OCI-LY1 (cell line): ENCODE measurements around the gene TBXAS1.

Experiments used
- H2AFZ ChIP-seq: fragments of 200-600 bp; sonication (generic), shearing (Covaris generic); 2 replicates; pipeline ENCODE4 v1.6.0; 2014; ENCODE audit warnings: antibody characterized with exemption, mild to moderate bottlenecking, low read length
- H3F3A ChIP-seq: fragments of 200-600 bp; sonication (generic), shearing (Covaris generic); 2 replicates; pipeline ENCODE4 v1.6.0; 2014; ENCODE audit warnings: mild to moderate bottlenecking, antibody characterized with exemption, low read length, moderate library complexity; ENCODE audit not compliant: insufficient read depth
- H3K27ac ChIP-seq: fragments of 200-600 bp; sonication (generic); 2 replicates; pipeline ENCODE4 v1.5.1; 2014; ENCODE audit warnings: low read length, mixed run types, mild to moderate bottlenecking, low read depth; ENCODE audit not compliant: poor library complexity, severe bottlenecking
- H3K27me3 ChIP-seq: fragments of 200-600 bp; sonication (generic); 2 replicates; pipeline ENCODE4 v1.6.0; 2014; ENCODE audit warnings: antibody characterized with exemption, mild to moderate bottlenecking, low read length, moderate library complexity; ENCODE audit not compliant: insufficient read depth
- H3K36me3 ChIP-seq: fragments of 200-600 bp; sonication (generic); 2 replicates; pipeline ENCODE4 v1.6.1; 2014; ENCODE audit warnings: mild to moderate bottlenecking, antibody characterized with exemption, low read length, moderate library complexity, mixed read lengths; ENCODE audit not compliant: insufficient read depth
- H3K4me1 ChIP-seq: fragments of 200-600 bp; sonication (generic); 2 replicates; pipeline ENCODE4 v1.5.1; 2014; ENCODE audit warnings: mild to moderate bottlenecking, low read length, moderate library complexity; ENCODE audit not compliant: insufficient read depth, severe bottlenecking
- H3K4me2 ChIP-seq: fragments of 200-600 bp; sonication (generic), shearing (Covaris generic); 2 replicates; pipeline ENCODE4 v1.6.1; 2014; ENCODE audit warnings: low read length
- H3K4me3 ChIP-seq: fragments of 200-600 bp; sonication (generic); 2 replicates; pipeline ENCODE4 v1.5.1; 2014; ENCODE audit warnings: low read length, low read depth, mild to moderate bottlenecking, mixed read lengths; ENCODE audit not compliant: poor library complexity, severe bottlenecking
- H3K79me2 ChIP-seq: fragments of 200-600 bp; shearing (Covaris generic); 2 replicates; pipeline ENCODE4 v1.6.1; 2016; ENCODE audit warnings: mixed run types, low read length, mixed read lengths; ENCODE audit not compliant: insufficient read depth
- H3K9ac ChIP-seq: fragments of 200-600 bp; sonication (generic), shearing (Covaris generic); 2 replicates; pipeline ENCODE4 v1.6.1; 2014; ENCODE audit warnings: mild to moderate bottlenecking, low read length, mixed read lengths
- H3K9me2 ChIP-seq: fragments of 200-600 bp; sonication (generic), shearing (Covaris generic); 2 replicates; pipeline ENCODE4 v1.6.1; 2014; ENCODE audit warnings: low read depth, mild to moderate bottlenecking, low read length, mixed read lengths
- H3K9me3 ChIP-seq: fragments of 200-600 bp; shearing (Covaris generic); 2 replicates; pipeline ENCODE4 v1.6.1; 2014; ENCODE audit warnings: low read length, mixed read lengths
- H4K20me1 ChIP-seq: fragments of 200-600 bp; sonication (generic), shearing (Covaris generic); 2 replicates; pipeline ENCODE4 v1.6.0; 2016; ENCODE audit warnings: mild to moderate bottlenecking, low read length; ENCODE audit not compliant: insufficient read depth
- EZH2 ChIP-seq: fragments of 200-600 bp; sonication (generic), shearing (Covaris generic); IDR thresholded peaks from 2 replicates; pipeline ENCODE4 v1.8.0; 2017; ENCODE audit warnings: borderline replicate concordance, mixed run types, mild to moderate bottlenecking, antibody characterized with exemption, low read length, moderate library complexity, mixed read lengths
- TF ChIP-seq, protein P1 (sequence below): fragments of 200-600 bp; sonication (generic), shearing (Covaris generic); IDR thresholded peaks from 2 replicates; pipeline ENCODE4 v1.5.1; 2017; ENCODE audit warnings: mild to moderate bottlenecking, antibody characterized with exemption, low read length, moderate library complexity, mixed read lengths

The TBXAS1 gene

DNA sequence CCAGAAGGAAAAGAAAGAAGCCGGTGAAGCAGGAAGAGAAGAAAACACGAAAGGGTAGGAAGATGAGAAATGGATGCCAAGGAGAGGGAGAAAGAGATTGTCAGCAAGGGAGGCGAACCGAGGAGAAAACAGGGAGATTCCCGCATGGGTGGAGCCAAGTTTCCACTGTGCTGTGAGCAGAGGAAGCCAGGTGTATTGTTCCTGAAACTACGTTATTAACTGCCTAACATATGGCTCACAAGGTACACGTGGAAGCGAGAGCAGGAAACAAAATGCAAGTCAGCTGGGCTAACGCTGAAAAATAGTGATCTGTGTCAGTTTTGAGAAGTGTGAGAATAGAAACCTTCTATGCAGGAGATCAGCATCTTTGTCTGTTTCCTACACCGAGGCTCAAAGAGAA is 30.8 kb upstream of the TBXAS1 start:
- H3K79me2 ChIP-seq, result no peaks in the 10 kb centered on the region
- H3K4me2 ChIP-seq, result no peak overlapping the region
- H3K9me3 ChIP-seq, result no peaks in the 10 kb centered on the region
- no peak overlapping the region for H2AFZ ChIP-seq
- H3K9me2 ChIP-seq, result no peaks in the 10 kb centered on the region
- no peak overlapping the region for H3K9ac ChIP-seq
- H3F3A ChIP-seq, result no peaks in the 10 kb centered on the region
- H3K4me1 ChIP-seq, result no peaks in the 10 kb centered on the region
- H3K4me3 ChIP-seq, result no peak overlapping the region
- H4K20me1 ChIP-seq, result no peaks in the 10 kb centered on the region
- H3K36me3 ChIP-seq, result no peaks in the 10 kb centered on the region
- H3K27ac ChIP-seq, result no peak overlapping the region
- no peak for TF ChIP-seq EZH2
- TF ChIP-seq, protein P1, sequence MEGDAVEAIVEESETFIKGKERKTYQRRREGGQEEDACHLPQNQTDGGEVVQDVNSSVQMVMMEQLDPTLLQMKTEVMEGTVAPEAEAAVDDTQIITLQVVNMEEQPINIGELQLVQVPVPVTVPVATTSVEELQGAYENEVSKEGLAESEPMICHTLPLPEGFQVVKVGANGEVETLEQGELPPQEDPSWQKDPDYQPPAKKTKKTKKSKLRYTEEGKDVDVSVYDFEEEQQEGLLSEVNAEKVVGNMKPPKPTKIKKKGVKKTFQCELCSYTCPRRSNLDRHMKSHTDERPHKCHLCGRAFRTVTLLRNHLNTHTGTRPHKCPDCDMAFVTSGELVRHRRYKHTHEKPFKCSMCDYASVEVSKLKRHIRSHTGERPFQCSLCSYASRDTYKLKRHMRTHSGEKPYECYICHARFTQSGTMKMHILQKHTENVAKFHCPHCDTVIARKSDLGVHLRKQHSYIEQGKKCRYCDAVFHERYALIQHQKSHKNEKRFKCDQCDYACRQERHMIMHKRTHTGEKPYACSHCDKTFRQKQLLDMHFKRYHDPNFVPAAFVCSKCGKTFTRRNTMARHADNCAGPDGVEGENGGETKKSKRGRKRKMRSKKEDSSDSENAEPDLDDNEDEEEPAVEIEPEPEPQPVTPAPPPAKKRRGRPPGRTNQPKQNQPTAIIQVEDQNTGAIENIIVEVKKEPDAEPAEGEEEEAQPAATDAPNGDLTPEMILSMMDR, result no peak
- no peaks in the 10 kb centered on the region; the same call in 1 of the 2 replicates for H3K27me3 ChIP-seq

- H3K36me3 ChIP-seq, result no peaks in the 10 kb centered on the region
- H3K9ac ChIP-seq, result no peak overlapping the region
- no peaks in the 10 kb centered on the region for H4K20me1 ChIP-seq
- H2AFZ ChIP-seq, result no peak overlapping the region
- H3K4me3 ChIP-seq, result no peak overlapping the region
- H3K9me3 ChIP-seq, result peaks cover 2% of the 10 kb centered on the region; the same call in 1 of the 2 replicates
- H3F3A ChIP-seq, result no peaks in the 10 kb centered on the region
- H3K4me1 ChIP-seq, result no peaks in the 10 kb centered on the region
- no peaks in the 10 kb centered on the region for H3K79me2 ChIP-seq
- no peak overlapping the region for H3K4me2 ChIP-seq
- no peaks in the 10 kb centered on the region for H3K9me2 ChIP-seq
- no peak overlapping the region for H3K27ac ChIP-seq
- TF ChIP-seq EZH2, result no peak
- TF ChIP-seq, protein P1, result no peak
- H3K27me3 ChIP-seq, result no peaks in the 10 kb centered on the region; the same call in 1 of the 2 replicates
Measured at GRCh38 chr7:139798892-139799291, 30.2 kb upstream of the TBXAS1 start.

- Histone ChIP-seq H3K36me3 (no peaks in the 10 kb centered on the region), H3K27me3 (no peaks in the 10 kb centered on the region; the same call in 1 of the 2 replicates), H3K4me1 (no peaks in the 10 kb centered on the region), H3K9me3 (peaks cover 2% of the 10 kb centered on the region; the same call in 1 of the 2 replicates), H2AFZ (no peak overlapping the region), H4K20me1 (no peaks in the 10 kb centered on the region), H3K9me2 (no peaks in the 10 kb centered on the region), H3K9ac (no peak overlapping the region), H3K79me2 (no peaks in the 10 kb centered on the region), H3K4me2 (no peak overlapping the region), H3K27ac (no peak overlapping the region), H3K4me3 (no peak overlapping the region), H3F3A (no peaks in the 10 kb centered on the region)
- TF ChIP-seq, protein P1, result no peak
- no peak for TF ChIP-seq EZH2
Measured at GRCh38 chr7:139799586-139799985, 29.5 kb upstream of the TBXAS1 start.
